ENCODE data around the gene LASP1NB.

DNA sequence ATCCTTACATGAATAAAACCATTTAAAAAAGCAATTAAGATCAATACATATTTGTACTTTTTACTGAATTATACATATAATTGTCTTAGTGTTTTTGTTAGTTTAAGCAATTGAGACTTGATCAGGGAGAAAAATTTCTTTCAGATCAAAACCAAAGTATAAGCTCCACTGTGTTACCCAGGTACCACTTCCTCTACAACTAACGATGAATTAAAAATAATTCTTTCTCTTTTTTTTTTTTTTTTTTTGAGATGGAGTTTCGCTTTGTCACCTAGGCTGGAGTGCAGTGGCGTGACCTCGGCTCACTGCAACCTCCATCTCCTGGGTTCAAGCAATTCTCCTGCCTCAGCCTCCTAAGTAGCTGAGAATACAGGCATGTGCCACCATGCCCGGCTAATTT, 35.0 kb downstream of the LASP1NB start:
- TF ChIP-seq POLR2A (IDR thresholded peaks at IDR 0.05; ENCODE audit: low read length), result no peak
- no peak for TF ChIP-seq GATA1 (IDR thresholded peaks at IDR 0.05; ENCODE audit: low read depth, low read length)

Measured in erythroblast (primary cell).